ENCODE results near the gene UNC13A.

- TF ChIP-seq CTCF (conservative IDR thresholded peaks at IDR 0.05) = no peak
- TF ChIP-seq ZFX (IDR thresholded peaks at IDR 0.05) = no peak
Measured at GRCh38 chr19:17562097-17562496, 126.1 kb downstream of the UNC13A start.
